ENCODE results near the gene MPDU1. TPM values are rescaled to one million over a fixed set of nuclear protein-coding genes. Genes with fewer than 3 reads are reported as not detected.

The MPDU1 gene
- total and polyA plus RNA-seq, 2 of the 4 experiments (the other 2 are of a cell fraction) = 135 to 149 TPM

GRCh38 chr17:7627250-7628121 lies 43.8 kb downstream of the MPDU1 start, which contains the start of gene SAT2:
SAT2 (minus strand) TSS chr17:7627821; CDS start chr17:7627635, 186 bp downstream.
- Histone ChIP-seq H3K23ac (ENCODE audit: low read depth, low read length) (peak within 1 kb of the TSS; percentile 61), H4K8ac (ENCODE audit: low read depth in 2 of 2, low read length in 2 of 2) (peak within 1 kb of the TSS; percentile 37 to 84; a peak in 2 of 4 replicates), H4K5ac (ENCODE audit: low read depth, low read length) (peak within 1 kb of the TSS; percentile 80), H3K4ac (ENCODE audit: low read depth, low read length) (peak within 1 kb of the TSS; percentile 84), H3K4me1 (ENCODE audit: control insufficient read depth, insufficient read depth, low read length) (peaks cover 4% of the 10 kb centered on the region; the same call in 1 of the 2 replicates), H2BK120ac (ENCODE audit: low read depth, low read length) (peak within 1 kb of the TSS; percentile 66), H2AK9ac (replicated peaks; ENCODE audit: low read depth, low read length, poor library complexity) (peak within 1 kb of the TSS; percentile 8), H3K9ac (ENCODE audit: low read depth, low read length) (peak within 1 kb of the TSS; percentile 98), H2BK5ac (ENCODE audit: low read depth, low read length, poor library complexity, severe bottlenecking) (peak within 1 kb of the TSS; percentile 86), H4K91ac (ENCODE audit: insufficient read depth, low read depth, low read length) (peak within 1 kb of the TSS; percentile 78), H2AFZ (replicated peaks; ENCODE audit: low read length, poor library complexity) (peak within 1 kb of the TSS; percentile 85), H2BK15ac (ENCODE audit: low read depth, low read length) (no peak within 1 kb of the TSS; the same call in 2 of the 3 replicates), H3K9me3 (ENCODE audit: control insufficient read depth, insufficient read depth, low read length) (no peaks in the 10 kb centered on the region), H3K9me1 (ENCODE audit: insufficient read depth, low read length) (no peaks in the 10 kb centered on the region), H3K18ac (ENCODE audit: low read depth, low read length) (peak within 1 kb of the TSS; percentile 88), H4K20me1 (ENCODE audit: insufficient read depth, low read length) (no peaks in the 10 kb centered on the region), H2AK5ac (ENCODE audit: low read depth, low read length) (peak within 1 kb of the TSS; percentile 62), H3K14ac (replicated peaks; ENCODE audit: low read depth, low read length) (peak within 1 kb of the TSS; percentile 86), H3K56ac (ENCODE audit: extremely low read depth, insufficient read depth, low read length) (peak within 1 kb of the TSS; percentile 79), H3K79me1 (ENCODE audit: low read depth in 1 of 2, low read length in 2 of 2) (peaks cover 6 to 12% of the 10 kb centered on the region in 2 experiments), H2BK20ac (ENCODE audit: low read depth, low read length) (0 out of 2 replicates have a peak within 1 kb of the TSS, but pooled peaks have one; percentile 39), H3K27me3 (ENCODE audit: control insufficient read depth, insufficient read depth, low read length) (no peaks in the 10 kb centered on the region), H3K36me3 (ENCODE audit: control insufficient read depth, insufficient read depth, low read length) (peaks cover 4% of the 10 kb centered on the region), H3K4me2 (ENCODE audit: low read depth, low read length) (peak within 1 kb of the TSS; percentile 94), H3K27ac (ENCODE audit: insufficient read depth, low read length) (peak within 1 kb of the TSS; percentile 98), H3K4me3 (ENCODE audit: insufficient read depth, low read depth, low read length) (peak within 1 kb of the TSS; percentile 86)
- ChIA-PET POLR2A (ENCODE audit: unreplicated experiment) (interaction anchor here (1.1 kb wide), 1 partner anchor 60 kb away, joined by 9 read pairs; the partner anchor contains the start of genes TP53 and WRAP53), CTCF (interaction anchor here (0.7 to 1.6 kb wide), 4 partner anchors 13 to 60 kb away, joined by 3 to 14 read pairs (median 5); partner anchors contain the start of genes FXR2, TP53 and WRAP53)
- dilution Hi-C loops (cut with HindIII; ENCODE audit: low sequenced_read_pairs, unreplicated experiment) = no loop called here
- TF ChIP-seq MAZ (IDR thresholded peaks at IDR 0.05; ENCODE audit: borderline replicate concordance, low read depth, low read length) (peak; percentile 86; the same call in 1 of the 2 replicates), ELK1 (IDR thresholded peaks at IDR 0.05; ENCODE audit: borderline replicate concordance, low read depth, low read length) (no peak), NFE2L2 (IDR thresholded peaks at IDR 0.05; ENCODE audit: low read depth, low read length) (no peak), USF2 (IDR thresholded peaks at IDR 0.05; ENCODE audit: low read depth, low read length) (no peak), POLR2A (IDR thresholded peaks at IDR 0.05; ENCODE audit: low read depth, low read length) (peak; percentile 85)
- intact Hi-C loops (cut with micrococcal nuclease) = no loop called here
- ATAC-seq (ENCODE audit: low read depth) (peak; percentile 99), DNase-seq (peak; percentile 94)
- WGBS, 2 experiments (ENCODE audit: extremely low coverage in 2 of 2, insufficient read length in 1 of 2) = 0% methylated on average over 2 of the region's 54 CpGs; no CpG with 5 or more reads in 1 of the 2 experiments
- in situ Hi-C loops (cut with MboI; ENCODE audit: low sequenced_read_pairs) = no loop called here
- BruUV-seq (replicated peaks) = TSS peak; percentile 92

Measured in IMR-90 (cell line).